Coronary artery (tissue), 2 donors: ENCODE measurements around the gene SPON1.
"Not testable (repeated sequence)": the region's sequence is repeated elsewhere in the genome, so short reads cannot be mapped to it uniquely, and the experiment has no call there.

Experiments
- DNase-seq: peaks from one replicate; pipeline ENCODE4 v3.0.0-alpha.2; 2017; ENCODE audit warnings: low spot score
- H3K27ac ChIP-seq, 2 donors: fragments of 200-600 bp; sonication (generic); one replicate each; pipeline ENCODE4 v1.5.1; 2016 to 2019
- H3K4me3 ChIP-seq: fragments of 200-600 bp; sonication (generic); 2 replicates; pipeline ENCODE4 v1.5.1; 2016; ENCODE audit warnings: mild to moderate bottlenecking, moderate library complexity
- TF ChIP-seq, protein P1 (sequence below): fragments of 200-600 bp; sonication (generic); IDR thresholded peaks from one replicate; pipeline ENCODE4 v1.5.1; 2019; ENCODE audit warnings: antibody characterized with exemption

The SPON1 gene

DNA sequence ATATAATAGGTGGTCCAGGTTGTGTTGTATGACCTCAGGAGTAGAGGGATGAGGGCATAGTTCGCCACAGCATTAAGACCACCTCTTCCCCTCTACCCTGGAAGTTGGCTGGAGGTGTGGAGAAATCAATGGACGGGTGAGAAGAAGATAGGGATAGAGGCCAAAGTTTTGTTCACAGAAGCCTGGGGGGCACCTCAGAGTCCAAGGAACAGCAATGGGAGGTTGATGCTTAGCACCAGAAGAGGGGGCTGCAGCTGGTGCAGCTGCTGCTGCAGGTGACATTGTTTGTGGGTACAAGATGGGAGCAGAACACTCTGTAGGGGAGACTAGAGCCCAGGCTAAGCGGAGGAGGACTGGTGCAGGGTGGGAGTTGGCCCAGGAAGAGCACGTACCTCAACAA lies 31.2 kb upstream of the SPON1 start:
- no peak for DNase-seq
- TF ChIP-seq, protein P1, sequence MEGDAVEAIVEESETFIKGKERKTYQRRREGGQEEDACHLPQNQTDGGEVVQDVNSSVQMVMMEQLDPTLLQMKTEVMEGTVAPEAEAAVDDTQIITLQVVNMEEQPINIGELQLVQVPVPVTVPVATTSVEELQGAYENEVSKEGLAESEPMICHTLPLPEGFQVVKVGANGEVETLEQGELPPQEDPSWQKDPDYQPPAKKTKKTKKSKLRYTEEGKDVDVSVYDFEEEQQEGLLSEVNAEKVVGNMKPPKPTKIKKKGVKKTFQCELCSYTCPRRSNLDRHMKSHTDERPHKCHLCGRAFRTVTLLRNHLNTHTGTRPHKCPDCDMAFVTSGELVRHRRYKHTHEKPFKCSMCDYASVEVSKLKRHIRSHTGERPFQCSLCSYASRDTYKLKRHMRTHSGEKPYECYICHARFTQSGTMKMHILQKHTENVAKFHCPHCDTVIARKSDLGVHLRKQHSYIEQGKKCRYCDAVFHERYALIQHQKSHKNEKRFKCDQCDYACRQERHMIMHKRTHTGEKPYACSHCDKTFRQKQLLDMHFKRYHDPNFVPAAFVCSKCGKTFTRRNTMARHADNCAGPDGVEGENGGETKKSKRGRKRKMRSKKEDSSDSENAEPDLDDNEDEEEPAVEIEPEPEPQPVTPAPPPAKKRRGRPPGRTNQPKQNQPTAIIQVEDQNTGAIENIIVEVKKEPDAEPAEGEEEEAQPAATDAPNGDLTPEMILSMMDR: no peak
- Histone ChIP-seq H3K27ac (no peak overlapping the region), H3K4me3 (no peak overlapping the region)

DNA sequence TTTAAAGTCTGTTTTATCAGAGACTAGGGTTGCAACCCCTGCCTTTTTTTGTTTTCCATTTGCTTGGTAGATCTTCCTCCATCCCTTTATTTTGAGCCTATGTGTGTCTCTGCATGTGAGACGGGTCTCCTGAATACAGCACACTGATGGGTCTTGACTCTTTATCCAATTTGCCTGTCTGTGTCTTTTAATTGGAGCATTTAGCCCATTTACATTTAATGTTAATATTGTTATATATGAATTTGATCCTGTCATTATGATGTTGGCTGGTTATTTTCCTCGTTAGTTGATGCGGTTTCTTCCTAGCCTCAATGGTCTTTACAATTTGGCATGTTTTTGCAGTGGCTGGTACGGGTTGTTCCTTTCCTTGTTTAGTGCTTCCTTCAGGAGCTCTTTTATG lies 25.4 kb upstream of the SPON1 start:
- DNase-seq, H3K4me3 ChIP-seq, H3K27ac ChIP-seq: not testable (repeated sequence)

DNA sequence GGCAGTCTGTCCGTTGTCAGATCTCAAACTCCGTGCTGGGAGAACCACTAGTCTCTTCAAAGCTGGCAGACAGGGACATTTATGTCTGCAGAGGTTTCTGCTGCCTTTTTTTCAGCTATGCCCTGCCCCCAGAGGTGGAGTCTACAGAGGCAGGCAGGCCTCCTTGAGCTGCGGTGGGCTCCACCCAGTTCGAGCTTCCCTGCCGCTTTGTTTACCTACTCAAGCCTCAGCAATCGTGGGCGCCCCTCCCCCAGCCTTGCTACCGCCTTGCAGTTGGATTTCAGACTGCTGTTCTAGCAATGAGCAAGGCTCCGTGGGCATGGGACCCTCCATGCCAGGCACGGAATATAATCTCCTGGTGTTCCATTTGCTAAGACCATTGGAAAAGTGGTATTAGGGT lies 23.7 kb upstream of the SPON1 start:
- DNase-seq, H3K27ac ChIP-seq, H3K4me3 ChIP-seq: not testable (repeated sequence)

DNA sequence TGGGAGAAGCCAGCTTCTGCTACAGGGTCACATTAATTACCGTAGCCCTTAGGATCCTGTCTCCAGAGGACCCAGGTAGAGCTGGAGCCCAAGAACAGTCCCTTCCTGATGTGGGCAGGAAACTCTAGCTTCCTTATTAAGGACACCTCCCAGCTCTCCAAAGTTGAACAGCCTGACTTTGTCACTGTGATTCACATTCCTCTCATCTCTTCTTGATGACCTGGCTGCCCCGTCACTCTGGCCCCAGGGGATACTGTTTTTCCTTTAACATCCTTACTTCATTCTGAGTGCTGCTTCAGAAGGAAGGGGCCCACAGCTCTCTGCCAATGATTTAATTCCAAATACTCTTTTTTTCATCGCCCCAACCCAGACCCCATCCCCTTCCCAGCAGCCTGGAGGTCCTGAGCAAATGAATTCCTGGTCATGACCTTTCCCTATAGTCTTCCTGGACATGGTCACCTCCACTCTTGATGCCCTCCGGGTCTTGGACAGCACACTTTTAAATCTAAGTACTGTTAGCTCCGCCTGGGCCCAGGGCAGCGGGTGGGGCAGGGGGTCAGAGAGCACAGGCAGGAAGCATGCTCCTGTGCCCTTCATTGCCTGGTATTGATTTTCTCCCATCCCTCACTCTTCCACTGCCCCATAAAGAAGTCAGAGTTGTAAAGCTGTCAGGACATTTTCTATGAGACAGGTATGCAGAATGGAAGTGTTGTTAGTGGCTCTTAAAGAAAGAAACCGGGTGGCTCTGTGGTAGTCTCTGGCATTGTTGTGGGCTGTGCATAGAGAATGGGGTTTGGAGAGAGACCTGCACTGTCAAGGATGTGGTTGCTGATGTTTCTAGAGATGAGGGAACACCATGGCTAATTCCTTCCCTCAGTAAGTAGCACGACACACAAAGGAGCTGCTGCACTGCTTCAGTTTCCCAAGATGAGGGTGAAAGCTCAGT lies 22.3 kb upstream of the SPON1 start:
- Histone ChIP-seq H3K27ac (no peak overlapping the region), H3K4me3 (no peak overlapping the region)
- DNase-seq: no peak
- TF ChIP-seq, protein P1: no peak

DNA sequence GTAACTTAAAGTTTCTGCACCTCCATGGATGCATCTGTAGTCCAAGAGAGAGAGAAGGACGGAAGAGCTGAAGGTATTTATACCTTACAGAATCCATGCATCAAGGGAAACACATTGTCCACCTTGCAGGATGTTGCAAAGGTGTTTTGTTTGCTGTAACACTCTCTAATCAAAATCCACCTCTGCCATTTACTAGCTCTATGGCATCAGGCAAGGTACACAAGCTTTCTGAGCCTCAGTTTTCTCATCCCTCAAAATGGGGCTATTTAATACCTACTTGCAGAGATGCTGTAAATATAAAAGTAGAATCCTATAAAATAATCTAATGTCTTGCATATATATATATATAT lies 21.6 kb upstream of the SPON1 start:
- Histone ChIP-seq H3K4me3 (no peak overlapping the region), H3K27ac (no peak overlapping the region)
- TF ChIP-seq, protein P1: no peak
- DNase-seq: no peak

DNA sequence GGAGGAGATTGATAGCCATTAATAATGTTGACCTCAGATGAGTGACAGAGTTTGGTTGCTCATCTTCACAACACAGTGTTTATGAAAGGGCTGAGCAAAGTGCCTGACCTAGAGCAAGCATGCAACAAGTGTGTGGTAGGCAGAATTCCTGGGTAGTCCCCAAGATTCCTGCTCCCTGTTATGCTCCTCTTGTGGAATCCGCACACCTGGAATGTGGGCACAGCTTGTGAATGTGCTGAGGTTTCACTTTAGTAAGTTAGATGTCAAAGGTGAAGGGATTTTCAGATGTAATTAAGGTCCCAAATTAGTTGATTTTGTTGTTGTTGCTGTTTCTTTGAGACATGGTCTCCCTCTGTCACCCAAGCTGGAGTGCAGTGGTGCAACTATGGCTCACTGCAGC lies 20.7 kb upstream of the SPON1 start:
- Histone ChIP-seq H3K4me3 (no peak overlapping the region), H3K27ac (no peak overlapping the region)
- TF ChIP-seq, protein P1: no peak
- DNase-seq: no peak

DNA sequence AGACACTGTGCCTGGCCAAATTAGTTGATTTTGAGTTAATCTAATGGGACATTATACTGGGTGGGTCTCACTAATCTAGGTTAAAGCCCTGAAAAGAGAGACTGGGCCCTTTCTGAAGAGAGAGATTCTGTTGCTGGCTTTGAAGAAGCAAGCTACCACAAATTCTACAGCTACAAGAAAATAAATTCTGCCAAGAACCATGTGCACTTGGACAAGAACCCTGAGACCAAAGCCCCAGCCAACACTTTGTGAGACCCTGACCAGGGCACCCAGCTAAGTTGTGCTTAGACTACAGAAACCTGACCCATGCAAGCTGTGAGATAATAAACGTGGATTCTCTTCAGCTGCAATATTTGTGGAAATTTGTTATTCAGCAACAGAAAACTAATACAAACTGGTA lies 20.1 kb upstream of the SPON1 start:
- H3K27ac ChIP-seq: no peak overlapping the region
- no peak for DNase-seq
- no peak overlapping the region for H3K4me3 ChIP-seq
- TF ChIP-seq, protein P1: no peak

DNA sequence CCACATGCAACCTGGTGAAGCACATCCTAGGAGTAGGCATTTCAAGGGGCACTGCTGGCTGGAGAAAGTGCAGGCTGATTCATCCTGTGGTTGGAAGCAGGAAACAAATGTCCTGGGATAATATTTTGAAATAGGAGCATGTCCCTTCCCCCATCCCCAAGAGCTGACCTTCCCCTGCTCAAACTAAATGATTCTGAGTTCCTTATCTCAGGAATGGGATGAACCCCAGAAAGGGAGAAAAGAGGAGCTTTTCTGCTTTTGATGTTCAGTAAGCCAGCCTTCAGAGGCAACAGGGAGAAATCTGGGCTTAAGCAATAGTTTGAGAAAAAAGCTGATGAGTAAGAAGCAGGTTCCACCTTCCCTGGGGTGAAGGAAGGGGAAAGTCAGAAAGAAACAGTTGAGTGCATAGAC lies 19.5 kb upstream of the SPON1 start:
- TF ChIP-seq, protein P1: no peak
- no peak overlapping the region for H3K27ac ChIP-seq
- no peak overlapping the region for H3K4me3 ChIP-seq
- no peak for DNase-seq
